K562 (cell line): ENCODE measurements around the gene KIFAP3. TPM values are rescaled to one million over a fixed set of nuclear protein-coding genes. Genes with fewer than 3 reads are reported as not detected.

Source experiments
- ATAC-seq: fragments of 200-7000 bp; cut with Tn5 transposase; 3 replicates; pipeline ENCODE4 v1.9.1; 2020; ENCODE audit warnings: moderate library complexity
- BruUV-seq: library from RNA; stranded (reverse); fragments of 400-500 nt; replicated peaks from 2 replicates; lab custom pipeline; 2021; lab: Mats Ljungman, UMichigan
- CTCF ChIA-PET: fragments of 300-600 bp; formaldehyde crosslinking; extraction: SDS; loops from one replicate; lab custom pipeline; 2021; ENCODE audit warnings: low intra/inter-chr PET ratio; lab: Yijun Ruan, JAX
- POLR2A ChIA-PET: fragments of 300-600, 350-650 bp; sonication (Branson Sonifier 250); formaldehyde crosslinking; extraction: SDS; loops from one replicate; lab custom pipeline; 2021; ENCODE audit warnings: antibody characterized with exemption, inconsistent platforms; lab: Yijun Ruan, JAX
- DNase-seq, 4 experiments: peaks; one replicate each; pipeline versions ENCODE4 v3.0.0 to v3.0.0-alpha.2; 2011 to 2018; ENCODE audit warnings: low spot score in 3 of 4, mixed read lengths in 3 of 4; ENCODE audit errors: extremely low read depth in 1 of 4
- FAIRE-seq: peaks from 2 replicates; lab custom pipeline; 2011; peaks lifted over from hg19 to GRCh38; lab: Jason Lieb, UNC
- H2AFZ ChIP-seq: 2 replicates; pipeline ENCODE4 v1.6.0; 2011; ENCODE audit warnings: low read depth, low read length, control low read depth, inconsistent platforms
- H3K27ac ChIP-seq: fragments of 200-600 bp; 3 replicates; pipeline ENCODE4 v1.8.0; 2011; ENCODE audit warnings: low read depth, mild to moderate bottlenecking, control low read depth, inconsistent platforms, low read length, moderate library complexity, mixed read lengths; ENCODE audit errors: extremely low read depth
- H3K27me3 ChIP-seq, 2 experiments: fragments of 300-600 bp in 1 of 2; 2 replicates in 1 of 2; 3 replicates in 1 of 2; pipeline versions ENCODE4 v1.6.0 to v1.8.0; 2011; ENCODE audit warnings: inconsistent platforms in 2 of 2, low read length in 2 of 2, mild to moderate bottlenecking in 1 of 2, mixed read lengths in 1 of 2, moderate library complexity in 1 of 2; ENCODE audit not compliant: control insufficient read depth in 2 of 2, insufficient read depth in 2 of 2
- H3K36me3 ChIP-seq: fragments of 300-600 bp; 3 replicates; pipeline ENCODE4 v1.8.0; 2011; ENCODE audit warnings: mild to moderate bottlenecking, low read length, inconsistent platforms; ENCODE audit not compliant: control insufficient read depth, insufficient read depth
- H3K4me1 ChIP-seq, 2 experiments: fragments of 200-600 bp in 1 of 2; replicated peaks in 1 of 2; 2 replicates in 1 of 2; 3 replicates in 1 of 2; pipeline versions ENCODE4 v1.5.1 to v1.8.0; 2011; ENCODE audit warnings: inconsistent platforms in 2 of 2, low read length in 2 of 2, mild to moderate bottlenecking in 1 of 2, mixed read lengths in 1 of 2, moderate library complexity in 1 of 2; ENCODE audit not compliant: control insufficient read depth in 2 of 2, insufficient read depth in 2 of 2
- H3K4me2 ChIP-seq: 2 replicates; pipeline ENCODE4 v1.6.1; 2011; ENCODE audit warnings: low read length, control low read depth, inconsistent platforms, mixed read lengths; ENCODE audit not compliant: insufficient read depth
- H3K4me3 ChIP-seq: fragments of 200-600 bp; sonication (generic), shearing (Covaris generic); 2 replicates; pipeline ENCODE4 v1.5.1; 2016; ENCODE audit warnings: control low read depth, inconsistent platforms
- H3K79me2 ChIP-seq: fragments of 200-600 bp; 3 replicates; pipeline ENCODE4 v1.8.0; 2011; ENCODE audit warnings: low read length, inconsistent platforms; ENCODE audit not compliant: control insufficient read depth, insufficient read depth
- H3K9ac ChIP-seq, 2 experiments: 2 replicates each; pipeline versions ENCODE4 v1.6.0 to v1.6.1; 2011; ENCODE audit warnings: low read depth in 2 of 2, low read length in 2 of 2, control low read depth in 1 of 2, inconsistent platforms in 1 of 2, mild to moderate bottlenecking in 1 of 2, mixed read lengths in 1 of 2; ENCODE audit not compliant: insufficient read depth in 1 of 2
- H3K9me1 ChIP-seq: one replicate; pipeline ENCODE4 v1.6.0; 2011; ENCODE audit warnings: inconsistent platforms, mild to moderate bottlenecking, low read length, moderate library complexity; ENCODE audit not compliant: control insufficient read depth, insufficient read depth
- H3K9me3 ChIP-seq: replicated peaks from 2 replicates; pipeline ENCODE4 v1.5.1; 2011; ENCODE audit warnings: low read depth, low read length, inconsistent platforms; ENCODE audit not compliant: control insufficient read depth, insufficient read depth
- H4K20me1 ChIP-seq: replicated peaks from 2 replicates; pipeline ENCODE4 v1.6.1; 2011; ENCODE audit warnings: low read length, inconsistent platforms, mixed read lengths; ENCODE audit not compliant: control insufficient read depth, insufficient read depth
- ATF4 ChIP-seq: fragments of 450-650 bp; formaldehyde crosslinking; IDR thresholded peaks from 2 replicates; pipeline ENCODE4 v1.4.0; 2022; ENCODE audit warnings: mild to moderate bottlenecking, moderate library complexity
- ATF6 ChIP-seq: sonication (generic); formaldehyde crosslinking; IDR thresholded peaks from 2 replicates; pipeline ENCODE4 v1.4.0; 2020; ENCODE audit warnings: mild to moderate bottlenecking, missing genetic modification reagents
- CBFA2T3 ChIP-seq: fragments of 450-650 bp; IDR thresholded peaks from 2 replicates; pipeline ENCODE4 v1.6.1; 2017
- MAFK ChIP-seq: IDR thresholded peaks from 2 replicates; pipeline ENCODE4 v1.6.1; 2011; ENCODE audit warnings: low read length, improper control_type of control experiment
- ZNF239 ChIP-seq: fragments of 250-450 bp; sonication (Bioruptor Pico); IDR thresholded peaks from 2 replicates; pipeline ENCODE4 v1.4.0; 2020; ENCODE audit warnings: mild to moderate bottlenecking
- WGBS: fragments of 100-300 bp; shearing (Covaris generic); methylation state at CpG from one replicate; pipeline ENCODE4 v1.1.6; 2016; ENCODE audit warnings: low coverage, mixed read lengths; ENCODE audit not compliant: insufficient coverage; ENCODE audit errors: missing lambda C conversion rate; 5-methylcytosine and 5-hydroxymethylcytosine counted together
- in situ Hi-C: fragments of 300-500 bp; cut with MboI; formaldehyde crosslinking; loops from 4 replicates; pipeline ENCODE4 v1.15.0; 2018; ENCODE audit warnings: inconsistent platforms, mixed read lengths
- intact Hi-C: fragments of 100-400 bp; cut with micrococcal nuclease; formaldehyde crosslinking; loops from 2 replicates; pipeline ENCODE4 v1.14.2; 2022
- polyA plus RNA-seq, 8 experiments: library from polyadenylated mRNA; depleted of rRNA in 4 of 8; stranded (reverse) in 5 of 8; unstranded in 3 of 8; fragments of >200 nt; fragmentation: Nextera tagmentation in 2 of 8; fragmentation: Illumina TruSeq in 1 of 8; extraction: Ambion mirVana in 2 of 8; extraction: Trizol in 1 of 8; gene quantifications; 2 replicates each; pipeline versions ENCODE4 v1.2.1 to v1.2.3, GENCODE V29; 2011 to 2014; ENCODE audit warnings: inconsistent platforms in 1 of 8, missing spikeins in 1 of 8
- total RNA-seq, 7 experiments: library from RNA; depleted of rRNA in 6 of 7; stranded (reverse); fragments of >200 nt in 6 of 7; fragmentation: Illumina TruSeq in 2 of 7; extraction: Trizol in 2 of 7; gene quantifications; 2 replicates each; pipeline versions ENCODE4 v1.2.1 to v1.2.3, GENCODE V29; 2011 to 2021; ENCODE audit warnings: low replicate concordance in 1 of 7
- TF ChIP-seq, protein P1 (sequence below): fragments of 450-650 bp; IDR thresholded peaks from 2 replicates; pipeline ENCODE4 v1.6.1; 2016; ENCODE audit warnings: mild to moderate bottlenecking, moderate library complexity

KIFAP3 gene
- total and polyA plus RNA-seq, 9 of the 15 experiments (the other 6 are each of a cell fraction or from before 2014, with no cell fraction given) = 8.8 to 17.5 (median 11.8) TPM

DNA sequence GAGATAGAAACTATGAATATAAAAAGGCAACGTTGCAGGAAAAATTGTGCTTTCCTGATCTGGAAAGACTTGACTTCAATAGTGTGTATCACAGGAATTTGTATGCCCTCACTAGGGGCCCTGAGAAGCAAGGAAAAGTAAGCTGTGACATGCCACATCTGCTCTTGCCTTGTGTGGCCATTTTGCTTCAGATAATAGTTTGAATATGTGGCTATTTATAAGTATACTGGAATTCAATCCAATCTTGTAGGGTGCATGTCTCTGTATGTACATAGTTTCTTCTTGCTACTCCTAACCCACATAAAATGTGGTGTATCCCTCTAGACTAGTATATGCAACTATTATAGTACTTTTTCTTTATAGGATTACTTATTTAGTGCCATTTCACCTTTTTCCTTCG, 149.7 kb downstream of the KIFAP3 start:
- Histone ChIP-seq H3K4me3 (no peak overlapping the region), H3K9me3 (no peaks in the 10 kb centered on the region), H3K9me1 (no peaks in the 10 kb centered on the region), H3K4me2 (no peak overlapping the region), H2AFZ (no peak overlapping the region), H3K79me2 (no peaks in the 10 kb centered on the region), H3K27ac (no peak overlapping the region), H3K4me1 (no peaks in the 10 kb centered on the region), H3K36me3 (no peaks in the 10 kb centered on the region), H3K9ac (no peak overlapping the region), H4K20me1 (no peaks in the 10 kb centered on the region), H3K27me3 (no peaks in the 10 kb centered on the region)
- FAIRE-seq (no peak), DNase-seq (no peak), ATAC-seq (no peak)
- BruUV-seq = no TSS peak
- ChIA-PET POLR2A (no interaction called here), CTCF (no interaction called here)
- in situ Hi-C loops = no loop called here
- intact Hi-C loops = loop anchor here (5.0 to 10.0 kb wide), 3 partner anchors 370 to 1302 kb away; no protein-coding TSS in a partner anchor
- 7% methylated on average over 2 of the region's 2 CpGs for WGBS
- TF ChIP-seq, protein P1, sequence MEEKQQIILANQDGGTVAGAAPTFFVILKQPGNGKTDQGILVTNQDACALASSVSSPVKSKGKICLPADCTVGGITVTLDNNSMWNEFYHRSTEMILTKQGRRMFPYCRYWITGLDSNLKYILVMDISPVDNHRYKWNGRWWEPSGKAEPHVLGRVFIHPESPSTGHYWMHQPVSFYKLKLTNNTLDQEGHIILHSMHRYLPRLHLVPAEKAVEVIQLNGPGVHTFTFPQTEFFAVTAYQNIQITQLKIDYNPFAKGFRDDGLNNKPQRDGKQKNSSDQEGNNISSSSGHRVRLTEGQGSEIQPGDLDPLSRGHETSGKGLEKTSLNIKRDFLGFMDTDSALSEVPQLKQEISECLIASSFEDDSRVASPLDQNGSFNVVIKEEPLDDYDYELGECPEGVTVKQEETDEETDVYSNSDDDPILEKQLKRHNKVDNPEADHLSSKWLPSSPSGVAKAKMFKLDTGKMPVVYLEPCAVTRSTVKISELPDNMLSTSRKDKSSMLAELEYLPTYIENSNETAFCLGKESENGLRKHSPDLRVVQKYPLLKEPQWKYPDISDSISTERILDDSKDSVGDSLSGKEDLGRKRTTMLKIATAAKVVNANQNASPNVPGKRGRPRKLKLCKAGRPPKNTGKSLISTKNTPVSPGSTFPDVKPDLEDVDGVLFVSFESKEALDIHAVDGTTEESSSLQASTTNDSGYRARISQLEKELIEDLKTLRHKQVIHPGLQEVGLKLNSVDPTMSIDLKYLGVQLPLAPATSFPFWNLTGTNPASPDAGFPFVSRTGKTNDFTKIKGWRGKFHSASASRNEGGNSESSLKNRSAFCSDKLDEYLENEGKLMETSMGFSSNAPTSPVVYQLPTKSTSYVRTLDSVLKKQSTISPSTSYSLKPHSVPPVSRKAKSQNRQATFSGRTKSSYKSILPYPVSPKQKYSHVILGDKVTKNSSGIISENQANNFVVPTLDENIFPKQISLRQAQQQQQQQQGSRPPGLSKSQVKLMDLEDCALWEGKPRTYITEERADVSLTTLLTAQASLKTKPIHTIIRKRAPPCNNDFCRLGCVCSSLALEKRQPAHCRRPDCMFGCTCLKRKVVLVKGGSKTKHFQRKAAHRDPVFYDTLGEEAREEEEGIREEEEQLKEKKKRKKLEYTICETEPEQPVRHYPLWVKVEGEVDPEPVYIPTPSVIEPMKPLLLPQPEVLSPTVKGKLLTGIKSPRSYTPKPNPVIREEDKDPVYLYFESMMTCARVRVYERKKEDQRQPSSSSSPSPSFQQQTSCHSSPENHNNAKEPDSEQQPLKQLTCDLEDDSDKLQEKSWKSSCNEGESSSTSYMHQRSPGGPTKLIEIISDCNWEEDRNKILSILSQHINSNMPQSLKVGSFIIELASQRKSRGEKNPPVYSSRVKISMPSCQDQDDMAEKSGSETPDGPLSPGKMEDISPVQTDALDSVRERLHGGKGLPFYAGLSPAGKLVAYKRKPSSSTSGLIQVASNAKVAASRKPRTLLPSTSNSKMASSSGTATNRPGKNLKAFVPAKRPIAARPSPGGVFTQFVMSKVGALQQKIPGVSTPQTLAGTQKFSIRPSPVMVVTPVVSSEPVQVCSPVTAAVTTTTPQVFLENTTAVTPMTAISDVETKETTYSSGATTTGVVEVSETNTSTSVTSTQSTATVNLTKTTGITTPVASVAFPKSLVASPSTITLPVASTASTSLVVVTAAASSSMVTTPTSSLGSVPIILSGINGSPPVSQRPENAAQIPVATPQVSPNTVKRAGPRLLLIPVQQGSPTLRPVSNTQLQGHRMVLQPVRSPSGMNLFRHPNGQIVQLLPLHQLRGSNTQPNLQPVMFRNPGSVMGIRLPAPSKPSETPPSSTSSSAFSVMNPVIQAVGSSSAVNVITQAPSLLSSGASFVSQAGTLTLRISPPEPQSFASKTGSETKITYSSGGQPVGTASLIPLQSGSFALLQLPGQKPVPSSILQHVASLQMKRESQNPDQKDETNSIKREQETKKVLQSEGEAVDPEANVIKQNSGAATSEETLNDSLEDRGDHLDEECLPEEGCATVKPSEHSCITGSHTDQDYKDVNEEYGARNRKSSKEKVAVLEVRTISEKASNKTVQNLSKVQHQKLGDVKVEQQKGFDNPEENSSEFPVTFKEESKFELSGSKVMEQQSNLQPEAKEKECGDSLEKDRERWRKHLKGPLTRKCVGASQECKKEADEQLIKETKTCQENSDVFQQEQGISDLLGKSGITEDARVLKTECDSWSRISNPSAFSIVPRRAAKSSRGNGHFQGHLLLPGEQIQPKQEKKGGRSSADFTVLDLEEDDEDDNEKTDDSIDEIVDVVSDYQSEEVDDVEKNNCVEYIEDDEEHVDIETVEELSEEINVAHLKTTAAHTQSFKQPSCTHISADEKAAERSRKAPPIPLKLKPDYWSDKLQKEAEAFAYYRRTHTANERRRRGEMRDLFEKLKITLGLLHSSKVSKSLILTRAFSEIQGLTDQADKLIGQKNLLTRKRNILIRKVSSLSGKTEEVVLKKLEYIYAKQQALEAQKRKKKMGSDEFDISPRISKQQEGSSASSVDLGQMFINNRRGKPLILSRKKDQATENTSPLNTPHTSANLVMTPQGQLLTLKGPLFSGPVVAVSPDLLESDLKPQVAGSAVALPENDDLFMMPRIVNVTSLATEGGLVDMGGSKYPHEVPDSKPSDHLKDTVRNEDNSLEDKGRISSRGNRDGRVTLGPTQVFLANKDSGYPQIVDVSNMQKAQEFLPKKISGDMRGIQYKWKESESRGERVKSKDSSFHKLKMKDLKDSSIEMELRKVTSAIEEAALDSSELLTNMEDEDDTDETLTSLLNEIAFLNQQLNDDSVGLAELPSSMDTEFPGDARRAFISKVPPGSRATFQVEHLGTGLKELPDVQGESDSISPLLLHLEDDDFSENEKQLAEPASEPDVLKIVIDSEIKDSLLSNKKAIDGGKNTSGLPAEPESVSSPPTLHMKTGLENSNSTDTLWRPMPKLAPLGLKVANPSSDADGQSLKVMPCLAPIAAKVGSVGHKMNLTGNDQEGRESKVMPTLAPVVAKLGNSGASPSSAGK = no peak
- TF ChIP-seq ZNF239 (CRISPR knock-in tag) (no peak), ATF4 (CRISPR knock-in tag) (no peak), CBFA2T3 (no peak), MAFK (no peak), ATF6 (CRISPR knock-in tag) (no peak)
